A549 (cell line): Measurements from ENCODE around the gene ZNF263. TPM values are rescaled to one million over a fixed set of nuclear protein-coding genes. Genes with fewer than 3 reads are reported as not detected.

ENCODE experiments used
- ATAC-seq, 2 experiments: fragments of 200-7000 bp in 1 of 2; fragments of >200 bp in 1 of 2; cut with Nextera tagmentation in 1 of 2; cut with Tn5 transposase in 1 of 2; 3 replicates each; pipeline versions ENCODE4 v1.8.0 to v1.9.1; 2018 to 2020; ENCODE audit warnings: mild to moderate bottlenecking in 1 of 2, moderate library complexity in 1 of 2
- CTCF ChIA-PET: fragments of 300-600 bp; sonication (Branson Sonifier 250); formaldehyde crosslinking; extraction: SDS; loops from one replicate; lab custom pipeline; 2021; ENCODE audit warnings: antibody characterized with exemption, inconsistent platforms; lab: Yijun Ruan, JAX
- POLR2A ChIA-PET: fragments of 350-600 bp; formaldehyde crosslinking; extraction: SDS; loops from one replicate; lab custom pipeline; 2021; ENCODE audit warnings: antibody characterized with exemption, inconsistent platforms; lab: Yijun Ruan, JAX
- DNase-seq, 2 experiments: peaks; one replicate each; pipeline versions ENCODE4 v3.0.0 to v3.0.0-alpha.2; 2011 to 2016; ENCODE audit warnings: low read depth in 1 of 2, low spot score in 1 of 2
- FAIRE-seq: peaks from 2 replicates; lab custom pipeline; 2011; peaks lifted over from hg19 to GRCh38; lab: Jason Lieb, UNC
- H3K27ac ChIP-seq, 2 experiments: fragments of >200 bp; sonication (Bioruptor Twin); formaldehyde crosslinking; 3 replicates each; pipeline ENCODE4 v1.5.1; 2016 to 2017
- H3K4me1 ChIP-seq: fragments of >200 bp; sonication (Bioruptor Twin); formaldehyde crosslinking; 3 replicates; pipeline ENCODE4 v1.6.1; 2016
- H3K4me2 ChIP-seq: fragments of >200 bp; sonication (Bioruptor Twin); formaldehyde crosslinking; 3 replicates; pipeline ENCODE4 v1.6.1; 2016
- H3K4me3 ChIP-seq: fragments of >200 bp; sonication (Bioruptor Twin); formaldehyde crosslinking; 3 replicates; pipeline ENCODE4 v1.5.1; 2016
- H3K9me3 ChIP-seq: fragments of >200 bp; sonication (Bioruptor Twin); formaldehyde crosslinking; 3 replicates; pipeline ENCODE4 v1.6.1; 2016
- CBX8 ChIP-seq: fragments of 200-600 bp; sonication (generic); IDR thresholded peaks from 2 replicates; pipeline ENCODE4 v1.6.1; 2016
- CEBPB ChIP-seq, 2 experiments: fragments of >200 bp in 1 of 2; sonication (Bioruptor Twin) in 1 of 2; formaldehyde crosslinking in 1 of 2; IDR thresholded peaks; 2 replicates each; pipeline ENCODE4 v1.6.1; 2012 to 2016
- CHD2 ChIP-seq: fragments of 150-350 bp; IDR thresholded peaks from 2 replicates; pipeline ENCODE4 v1.6.1; 2014; ENCODE audit warnings: low read length; ENCODE audit not compliant: partially characterized antibody
- CHD4 ChIP-seq: fragments of 200-600 bp; sonication (generic); IDR thresholded peaks from 2 replicates; pipeline ENCODE4 v1.6.1; 2016; ENCODE audit warnings: antibody characterized with exemption, mild to moderate bottlenecking, borderline replicate concordance
- EHF ChIP-seq: fragments of 250-450 bp; sonication (Bioruptor Pico); IDR thresholded peaks from 2 replicates; pipeline ENCODE4 v1.5.0; 2020; ENCODE audit warnings: mild to moderate bottlenecking
- FOXS1 ChIP-seq: fragments of 250-450 bp; sonication (Bioruptor Pico); IDR thresholded peaks from 2 replicates; pipeline ENCODE4 v1.5.0; 2020; ENCODE audit warnings: mild to moderate bottlenecking, moderate library complexity
- GATA3 ChIP-seq: IDR thresholded peaks from 2 replicates; pipeline ENCODE4 v1.6.1; 2012; ENCODE audit warnings: borderline replicate concordance
- HDAC2 ChIP-seq: fragments of 200-600 bp; sonication (generic); IDR thresholded peaks from 2 replicates; pipeline ENCODE4 v1.6.1; 2016
- HEYL ChIP-seq: fragments of 250-450 bp; sonication (Bioruptor Pico); IDR thresholded peaks from 2 replicates; pipeline ENCODE4 v1.8.0; 2021; ENCODE audit warnings: mild to moderate bottlenecking, moderate library complexity
- HOXA7 ChIP-seq: fragments of 250-450 bp; sonication (Bioruptor Pico); IDR thresholded peaks from 2 replicates; pipeline ENCODE4 v1.5.0; 2020; ENCODE audit warnings: mild to moderate bottlenecking, moderate library complexity
- HOXB5 ChIP-seq: fragments of 250-450 bp; sonication (Bioruptor Pico); IDR thresholded peaks from 2 replicates; pipeline ENCODE4 v1.5.0; 2020; ENCODE audit warnings: mild to moderate bottlenecking, moderate library complexity
- JUN ChIP-seq, 2 experiments: fragments of >200 bp; sonication (Bioruptor Twin); formaldehyde crosslinking; IDR thresholded peaks; 2 replicates in 1 of 2; 3 replicates in 1 of 2; pipeline ENCODE4 v1.6.1; 2016 to 2017
- MAFK ChIP-seq: fragments of 450-650 bp; IDR thresholded peaks from 2 replicates; pipeline ENCODE4 v1.6.1; 2014; ENCODE audit not compliant: partially characterized antibody
- MAZ ChIP-seq: fragments of 150-350 bp; IDR thresholded peaks from 2 replicates; pipeline ENCODE4 v1.6.1; 2014; ENCODE audit warnings: antibody characterized with exemption, low read depth, low read length, borderline replicate concordance
- MYC ChIP-seq: IDR thresholded peaks from 2 replicates; pipeline ENCODE4 v1.6.1; 2012; ENCODE audit warnings: mild to moderate bottlenecking, inconsistent platforms, low read length, improper control_type of control experiment, borderline replicate concordance
- RAD21 ChIP-seq, 2 experiments: fragments of >200 bp in 1 of 2; sonication (Bioruptor Twin) in 1 of 2; formaldehyde crosslinking in 1 of 2; IDR thresholded peaks in 1 of 2; conservative IDR thresholded peaks in 1 of 2; 2 replicates in 1 of 2; 3 replicates in 1 of 2; pipeline ENCODE4 v1.6.1; 2012 to 2018; ENCODE audit warnings: inconsistent platforms in 1 of 2
- RARB ChIP-seq: fragments of 250-450 bp; sonication (Bioruptor Pico); IDR thresholded peaks from 2 replicates; pipeline ENCODE4 v1.8.0; 2021; ENCODE audit warnings: mild to moderate bottlenecking, moderate library complexity
- RCOR1 ChIP-seq: fragments of 150-350 bp; IDR thresholded peaks from 2 replicates; pipeline ENCODE4 v1.6.1; 2014; ENCODE audit warnings: antibody characterized with exemption, low read length, low read depth
- ZC3H11A ChIP-seq: fragments of 450-650 bp; IDR thresholded peaks from 2 replicates; pipeline ENCODE4 v1.6.1; 2014; ENCODE audit warnings: antibody characterized with exemption, mild to moderate bottlenecking
- ZSCAN20 ChIP-seq: fragments of 250-450 bp; sonication (Bioruptor Pico); IDR thresholded peaks from 2 replicates; pipeline ENCODE4 v1.8.0; 2022; ENCODE audit warnings: mild to moderate bottlenecking, moderate library complexity
- WGBS: methylation state at CpG from one replicate; pipeline ENCODE4 v1.1.6; 2017; ENCODE audit errors: missing lambda C conversion rate; 5-methylcytosine and 5-hydroxymethylcytosine counted together
- polyA plus RNA-seq, 4 experiments: library from polyadenylated mRNA; depleted of rRNA in 3 of 4; stranded (reverse); fragments of >200 nt; fragmentation: RNase III in 1 of 4; extraction: RNeasy Plus Mini Kit Qiagen cat#74134 plus additional on column Dnase treatment in 1 of 4; gene quantifications; 2 replicates in 3 of 4; 3 replicates in 1 of 4; pipeline ENCODE4 v1.2.3, GENCODE V29; 2011 to 2017
- TF ChIP-seq, protein P1 (sequence below): fragments of >200 bp; sonication (Bioruptor Twin); formaldehyde crosslinking; IDR thresholded peaks from 3 replicates; pipeline ENCODE4 v1.5.1; 2016
- TF ChIP-seq, protein P2 (sequence below): fragments of 200-600 bp; sonication (generic); IDR thresholded peaks from 2 replicates; pipeline ENCODE4 v1.6.1; 2016; ENCODE audit warnings: antibody characterized with exemption, mild to moderate bottlenecking, moderate library complexity
- TF ChIP-seq, protein P3 (sequence below): IDR thresholded peaks from 2 replicates; pipeline ENCODE4 v1.6.1; 2012
- TF ChIP-seq, protein P4 (sequence below): IDR thresholded peaks from 2 replicates; pipeline ENCODE4 v1.6.1; 2012

ZNF263 gene
- polyA plus RNA-seq, 2 of the 4 experiments (the other 2 are of a cell fraction) = 20.9 to 24.4 TPM

DNA sequence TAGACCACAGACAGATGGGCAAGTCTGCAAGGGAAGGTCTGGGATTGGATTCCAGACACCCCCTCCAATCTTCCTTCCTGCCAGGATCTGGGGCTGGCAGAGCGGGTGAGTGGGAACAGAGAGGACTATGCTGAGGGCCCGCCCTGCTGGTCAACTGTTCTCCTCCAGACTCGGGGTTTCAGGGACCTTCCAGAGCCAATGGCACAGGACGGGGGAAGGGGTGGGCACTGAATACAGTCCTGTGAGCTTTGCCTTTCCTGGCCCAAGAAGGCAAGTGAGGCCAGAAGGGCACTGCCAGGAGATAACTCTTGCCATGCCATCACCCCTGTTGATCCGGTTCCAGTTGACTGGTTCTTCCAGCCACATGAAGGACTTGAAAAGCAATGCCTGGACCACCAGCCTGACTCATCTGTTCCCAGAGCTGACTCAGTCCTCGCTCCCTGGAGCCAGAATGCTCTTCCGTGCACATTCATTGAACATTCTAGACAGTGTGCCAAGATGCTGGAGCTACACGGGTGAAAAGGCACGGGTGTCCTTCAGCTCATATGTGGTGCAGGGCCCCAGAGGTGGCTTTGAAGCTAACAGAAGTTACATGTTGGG, 26.3 kb upstream of the ZNF263 start:
- POLR2A ChIA-PET = no interaction called here
- no peak overlapping the region for H3K4me3 ChIP-seq
- WGBS = 30% methylated on average over 9 of the region's 9 CpGs
- no peak for FAIRE-seq
- H3K4me2 ChIP-seq = no peak overlapping the region
- no peaks in the 10 kb centered on the region for H3K4me1 ChIP-seq
- ATAC-seq = no peak
- H3K27ac ChIP-seq = no peak overlapping the region
- no peaks in the 10 kb centered on the region for H3K9me3 ChIP-seq
- TF ChIP-seq, protein P1, sequence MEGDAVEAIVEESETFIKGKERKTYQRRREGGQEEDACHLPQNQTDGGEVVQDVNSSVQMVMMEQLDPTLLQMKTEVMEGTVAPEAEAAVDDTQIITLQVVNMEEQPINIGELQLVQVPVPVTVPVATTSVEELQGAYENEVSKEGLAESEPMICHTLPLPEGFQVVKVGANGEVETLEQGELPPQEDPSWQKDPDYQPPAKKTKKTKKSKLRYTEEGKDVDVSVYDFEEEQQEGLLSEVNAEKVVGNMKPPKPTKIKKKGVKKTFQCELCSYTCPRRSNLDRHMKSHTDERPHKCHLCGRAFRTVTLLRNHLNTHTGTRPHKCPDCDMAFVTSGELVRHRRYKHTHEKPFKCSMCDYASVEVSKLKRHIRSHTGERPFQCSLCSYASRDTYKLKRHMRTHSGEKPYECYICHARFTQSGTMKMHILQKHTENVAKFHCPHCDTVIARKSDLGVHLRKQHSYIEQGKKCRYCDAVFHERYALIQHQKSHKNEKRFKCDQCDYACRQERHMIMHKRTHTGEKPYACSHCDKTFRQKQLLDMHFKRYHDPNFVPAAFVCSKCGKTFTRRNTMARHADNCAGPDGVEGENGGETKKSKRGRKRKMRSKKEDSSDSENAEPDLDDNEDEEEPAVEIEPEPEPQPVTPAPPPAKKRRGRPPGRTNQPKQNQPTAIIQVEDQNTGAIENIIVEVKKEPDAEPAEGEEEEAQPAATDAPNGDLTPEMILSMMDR = no peak
- TF ChIP-seq HDAC2 = no peak
- TF ChIP-seq, protein P2, sequence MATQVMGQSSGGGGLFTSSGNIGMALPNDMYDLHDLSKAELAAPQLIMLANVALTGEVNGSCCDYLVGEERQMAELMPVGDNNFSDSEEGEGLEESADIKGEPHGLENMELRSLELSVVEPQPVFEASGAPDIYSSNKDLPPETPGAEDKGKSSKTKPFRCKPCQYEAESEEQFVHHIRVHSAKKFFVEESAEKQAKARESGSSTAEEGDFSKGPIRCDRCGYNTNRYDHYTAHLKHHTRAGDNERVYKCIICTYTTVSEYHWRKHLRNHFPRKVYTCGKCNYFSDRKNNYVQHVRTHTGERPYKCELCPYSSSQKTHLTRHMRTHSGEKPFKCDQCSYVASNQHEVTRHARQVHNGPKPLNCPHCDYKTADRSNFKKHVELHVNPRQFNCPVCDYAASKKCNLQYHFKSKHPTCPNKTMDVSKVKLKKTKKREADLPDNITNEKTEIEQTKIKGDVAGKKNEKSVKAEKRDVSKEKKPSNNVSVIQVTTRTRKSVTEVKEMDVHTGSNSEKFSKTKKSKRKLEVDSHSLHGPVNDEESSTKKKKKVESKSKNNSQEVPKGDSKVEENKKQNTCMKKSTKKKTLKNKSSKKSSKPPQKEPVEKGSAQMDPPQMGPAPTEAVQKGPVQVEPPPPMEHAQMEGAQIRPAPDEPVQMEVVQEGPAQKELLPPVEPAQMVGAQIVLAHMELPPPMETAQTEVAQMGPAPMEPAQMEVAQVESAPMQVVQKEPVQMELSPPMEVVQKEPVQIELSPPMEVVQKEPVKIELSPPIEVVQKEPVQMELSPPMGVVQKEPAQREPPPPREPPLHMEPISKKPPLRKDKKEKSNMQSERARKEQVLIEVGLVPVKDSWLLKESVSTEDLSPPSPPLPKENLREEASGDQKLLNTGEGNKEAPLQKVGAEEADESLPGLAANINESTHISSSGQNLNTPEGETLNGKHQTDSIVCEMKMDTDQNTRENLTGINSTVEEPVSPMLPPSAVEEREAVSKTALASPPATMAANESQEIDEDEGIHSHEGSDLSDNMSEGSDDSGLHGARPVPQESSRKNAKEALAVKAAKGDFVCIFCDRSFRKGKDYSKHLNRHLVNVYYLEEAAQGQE = no peak
- no peak for TF ChIP-seq CHD2
- TF ChIP-seq HEYL (CRISPR knock-in tag) = no peak
- TF ChIP-seq, protein P3, sequence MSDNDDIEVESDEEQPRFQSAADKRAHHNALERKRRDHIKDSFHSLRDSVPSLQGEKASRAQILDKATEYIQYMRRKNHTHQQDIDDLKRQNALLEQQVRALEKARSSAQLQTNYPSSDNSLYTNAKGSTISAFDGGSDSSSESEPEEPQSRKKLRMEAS = no peak
- no peak for TF ChIP-seq RARB (CRISPR knock-in tag)
- TF ChIP-seq JUN (IDR thresholded peaks at IDR 0.05) = no peak
- TF ChIP-seq ZSCAN20 (CRISPR knock-in tag) = no peak
- no peak for TF ChIP-seq CHD4
- TF ChIP-seq HOXB5 (CRISPR knock-in tag) = no peak
- no peak for TF ChIP-seq HOXA7 (CRISPR knock-in tag)
- TF ChIP-seq CEBPB (IDR thresholded peaks at IDR 0.05) = no peak
- TF ChIP-seq FOXS1 = no peak
- TF ChIP-seq, all 56 proteins: peak for 0
- no peak for DNase-seq
- CTCF ChIA-PET = interaction anchor here (0.9 to 1.9 kb wide), 3 partner anchors 10 to 42 kb away, joined by 3 to 6 read pairs (median 6); no protein-coding TSS in a partner anchor

DNA sequence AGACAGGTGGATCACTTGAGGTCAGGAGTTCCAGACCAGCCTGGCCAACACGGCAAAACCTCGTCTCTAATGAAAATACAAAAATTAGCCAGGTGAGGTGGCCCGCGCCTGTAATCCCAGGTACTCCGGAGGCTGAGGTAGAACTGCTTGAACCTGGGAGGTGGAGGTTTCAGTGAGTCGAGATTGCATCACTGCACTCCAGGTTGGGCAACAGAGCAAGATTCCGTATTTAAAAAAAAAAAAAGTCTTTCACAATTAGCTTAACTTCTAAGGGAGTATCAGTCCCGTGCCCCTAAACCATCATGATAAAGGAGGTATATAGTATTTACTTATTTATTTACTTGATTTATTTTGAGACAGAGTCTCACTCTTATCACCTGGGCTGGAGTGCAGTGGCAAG, 23.5 kb upstream of the ZNF263 start:
- ATAC-seq (no peak), DNase-seq (no peak), FAIRE-seq (no peak)
- Histone ChIP-seq H3K27ac (no peak overlapping the region), H3K4me2 (no peak overlapping the region), H3K4me3 (no peak overlapping the region), H3K4me1 (no peaks in the 10 kb centered on the region), H3K9me3 (no peaks in the 10 kb centered on the region)
- TF ChIP-seq, protein P1 = no peak
- TF ChIP-seq RCOR1 (no peak), CHD2 (no peak), MYC (no peak), HDAC2 (no peak), RAD21 (conservative IDR thresholded peaks at IDR 0.05 in 1 of 2, IDR thresholded peaks at IDR 0.05 in 1 of 2) (no peak), EHF (CRISPR knock-in tag) (no peak), MAZ (no peak), MAFK (no peak), HOXA7 (CRISPR knock-in tag) (no peak), ZC3H11A (no peak), GATA3 (no peak), CBX8 (no peak)
- TF ChIP-seq, protein P4, sequence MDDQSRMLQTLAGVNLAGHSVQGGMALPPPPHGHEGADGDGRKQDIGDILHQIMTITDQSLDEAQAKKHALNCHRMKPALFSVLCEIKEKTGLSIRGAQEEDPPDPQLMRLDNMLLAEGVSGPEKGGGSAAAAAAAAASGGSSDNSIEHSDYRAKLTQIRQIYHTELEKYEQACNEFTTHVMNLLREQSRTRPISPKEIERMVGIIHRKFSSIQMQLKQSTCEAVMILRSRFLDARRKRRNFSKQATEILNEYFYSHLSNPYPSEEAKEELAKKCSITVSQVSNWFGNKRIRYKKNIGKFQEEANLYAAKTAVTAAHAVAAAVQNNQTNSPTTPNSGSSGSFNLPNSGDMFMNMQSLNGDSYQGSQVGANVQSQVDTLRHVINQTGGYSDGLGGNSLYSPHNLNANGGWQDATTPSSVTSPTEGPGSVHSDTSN = no peak
- CTCF ChIA-PET = interaction anchor here (0.6 to 1.3 kb wide), 3 partner anchors 19 to 267 kb away, joined by 3 read pairs; no protein-coding TSS in a partner anchor
- POLR2A ChIA-PET = no interaction called here
- WGBS = 73% methylated on average over 8 of the region's 8 CpGs
